CD4-positive, alpha-beta T cell treated with Interleukin-2 at 100 ng/mL for 4 hours (primary cell): ENCODE data around the gene BAX.
"Not testable (repeated sequence)": the region's sequence is repeated elsewhere in the genome, so short reads cannot be mapped to it uniquely, and the experiment has no call there.

Source experiments
- DNase-seq: peaks from one replicate; pipeline ENCODE4 v3.0.0-alpha.2; 2020; ENCODE audit warnings: low spot score

BAX gene

GRCh38 chr19:48954595-48955307 lies at the start of gene BAX:
BAX (plus strand) TSS chr19:48954875; CDS start chr19:48954929, 54 bp downstream.
- DNase-seq, result peak; percentile 88

DNA sequence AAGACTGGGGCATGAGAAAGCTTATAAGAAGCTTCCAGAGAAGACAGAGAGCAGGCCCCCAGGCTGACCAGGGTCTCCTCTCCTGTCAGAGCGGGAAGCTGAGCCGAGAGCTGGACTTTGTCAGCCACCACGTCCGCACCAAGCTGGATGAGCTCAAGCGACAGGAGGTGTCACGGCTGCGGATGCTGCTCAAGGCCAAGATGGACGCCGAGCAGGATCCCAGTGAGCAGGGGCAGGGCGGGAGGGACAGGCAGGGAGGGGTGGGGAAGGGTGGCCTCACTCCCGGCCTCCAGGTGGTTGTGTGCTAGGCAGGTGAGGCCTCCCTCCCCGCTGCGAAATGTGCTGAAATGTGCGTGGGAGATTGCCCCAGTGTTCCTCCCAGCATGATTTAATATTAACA lies 49.0 kb upstream of the BAX start:
- no peak for DNase-seq

GRCh38 chr19:48906324-48906723 lies 48.4 kb upstream of the BAX start:
- DNase-seq, result no peak

- DNase-seq, result no peak
These were observed 47.0 kb upstream of the BAX start for GRCh38 chr19:48907671-48908070.

DNA sequence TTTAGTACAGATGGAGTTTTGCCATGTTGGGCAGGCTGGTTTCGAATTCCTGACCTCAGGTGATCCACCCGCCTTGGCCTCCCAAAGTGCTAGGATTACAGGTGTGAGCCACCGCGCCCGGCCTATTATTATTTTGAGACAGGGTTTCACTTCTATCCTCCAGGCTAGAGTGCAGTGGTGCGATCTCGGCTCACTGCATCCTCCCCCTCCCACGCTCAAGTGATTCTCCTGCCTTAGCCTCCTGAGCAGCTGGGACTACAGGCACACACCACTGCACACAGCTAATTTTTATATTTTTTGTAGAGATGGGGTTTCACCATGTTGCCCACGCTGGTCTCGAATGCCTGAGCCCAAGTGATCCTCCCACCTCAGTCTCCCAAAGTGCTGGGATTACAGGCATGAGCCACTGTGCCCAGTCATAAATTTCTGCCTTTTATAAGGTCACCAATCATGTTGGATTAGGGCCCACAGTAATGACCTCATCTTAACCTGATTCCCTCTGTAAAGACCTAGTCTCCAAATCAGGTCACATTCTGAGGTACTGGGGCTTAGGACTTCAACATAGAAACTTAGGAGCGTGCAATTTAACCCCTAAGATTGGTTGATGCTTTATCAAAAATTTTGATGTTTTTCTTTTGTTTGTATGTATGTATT lies 45.1 kb upstream of the BAX start:
- DNase-seq, result not testable (repeated sequence)

GRCh38 chr19:48910803-48911202 lies 43.9 kb upstream of the BAX start:
- DNase-seq, result no peak

DNA sequence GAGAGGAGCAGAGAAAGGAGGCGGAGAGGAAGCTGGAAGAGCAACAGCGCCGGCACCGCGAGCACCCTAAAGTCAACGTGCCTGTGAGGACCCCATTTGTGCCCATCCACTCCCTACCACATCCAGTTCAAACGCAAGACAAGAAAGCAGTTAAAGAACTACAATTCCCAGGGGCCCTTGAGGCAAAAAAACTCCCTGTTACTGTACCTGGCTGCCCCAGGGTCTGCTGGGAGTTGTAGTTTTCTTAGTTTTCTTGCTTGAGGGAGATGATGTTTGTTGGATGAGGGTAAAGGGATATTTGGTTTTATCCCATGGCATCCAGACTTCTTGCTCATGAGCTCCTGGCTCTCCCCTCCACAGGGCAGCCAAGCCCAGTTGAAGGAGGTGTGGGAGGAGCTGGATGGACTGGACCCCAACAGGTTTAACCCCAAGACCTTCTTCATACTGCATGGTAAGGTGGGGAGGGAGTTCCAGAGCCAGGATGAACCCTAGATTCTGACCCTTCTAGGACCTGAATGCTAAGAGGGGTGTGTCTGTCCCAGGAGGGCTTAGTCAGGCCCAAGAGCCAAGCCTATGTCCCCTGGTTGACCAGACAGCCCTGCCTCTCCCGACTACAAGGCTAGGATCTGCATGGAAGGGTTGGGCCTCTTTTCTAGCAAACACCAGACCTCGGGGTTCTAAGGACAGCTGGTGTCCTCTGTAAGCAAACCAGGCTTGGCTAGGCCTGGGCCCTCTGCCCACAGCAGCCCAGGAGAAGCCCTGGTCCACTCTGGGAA lies 41.4 kb upstream of the BAX start:
- peak; percentile 19 for DNase-seq

DNA sequence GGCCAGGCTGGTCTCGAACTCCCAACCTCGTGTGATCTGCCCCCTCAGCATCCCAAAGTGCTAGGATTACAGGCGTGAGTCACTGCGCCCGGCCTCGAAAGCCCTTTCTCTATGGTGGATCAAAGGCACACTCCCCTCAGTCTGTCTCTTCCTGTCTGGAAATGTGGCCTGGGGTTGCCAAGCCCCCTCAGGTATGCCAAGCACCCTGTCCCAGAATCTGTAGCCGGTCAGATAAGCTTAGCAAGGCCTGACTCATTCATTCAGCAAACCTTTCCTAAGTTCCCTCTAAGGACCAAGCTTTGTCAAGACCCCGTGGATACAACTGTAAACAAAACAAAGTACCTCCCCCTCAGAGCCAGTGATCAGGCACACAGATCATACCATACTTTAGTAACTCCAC lies 40.5 kb upstream of the BAX start:
- no peak for DNase-seq

GRCh38 chr19:48915757-48916156 lies 38.9 kb upstream of the BAX start:
- no peak for DNase-seq

GRCh38 chr19:48918071-48918470 lies 36.6 kb upstream of the BAX start:
- no peak for DNase-seq

DNA sequence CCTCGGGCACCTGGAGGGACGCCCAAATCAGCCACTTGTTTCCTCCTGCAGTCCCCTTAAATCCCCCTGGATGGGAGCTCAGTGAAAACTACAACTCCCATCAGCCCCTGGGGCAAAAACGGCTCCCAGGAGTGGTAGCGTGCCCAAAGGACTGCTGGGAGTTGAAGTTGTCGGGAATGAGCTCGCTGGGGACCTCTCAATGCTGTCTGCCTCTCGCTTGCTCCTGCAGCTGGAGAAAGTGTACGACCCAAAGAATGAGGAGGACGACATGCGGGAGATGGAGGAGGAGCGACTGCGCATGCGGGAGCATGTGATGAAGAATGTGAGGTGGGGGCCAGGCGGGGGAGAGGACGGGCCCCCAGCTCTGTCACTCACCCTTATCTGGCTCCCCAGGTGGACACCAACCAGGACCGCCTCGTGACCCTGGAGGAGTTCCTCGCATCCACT lies 35.9 kb upstream of the BAX start:
- DNase-seq, result no peak

DNA sequence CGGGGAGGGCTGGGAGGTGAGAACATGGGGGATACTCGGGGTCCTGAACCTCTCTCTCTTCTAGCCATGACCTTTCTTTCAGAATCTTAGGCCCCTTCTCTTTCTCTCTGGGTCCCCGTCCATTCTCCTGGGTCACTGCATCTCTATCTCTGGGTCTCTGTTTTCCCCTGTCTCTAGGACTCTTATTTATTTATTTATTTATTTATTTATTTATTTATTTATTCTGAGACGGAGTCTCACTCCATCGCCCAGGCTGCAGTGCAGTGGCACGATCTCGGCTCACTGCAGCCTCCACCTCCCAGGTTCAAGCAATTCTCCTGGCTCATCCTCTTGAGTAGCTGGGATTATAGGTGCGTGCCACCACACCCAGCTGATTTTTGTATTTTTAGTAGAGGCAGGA lies 35.4 kb upstream of the BAX start:
- DNase-seq, result not testable (repeated sequence)

GRCh38 chr19:48920949-48921348 lies 33.7 kb upstream of the BAX start:
- DNase-seq, result no peak

DNA sequence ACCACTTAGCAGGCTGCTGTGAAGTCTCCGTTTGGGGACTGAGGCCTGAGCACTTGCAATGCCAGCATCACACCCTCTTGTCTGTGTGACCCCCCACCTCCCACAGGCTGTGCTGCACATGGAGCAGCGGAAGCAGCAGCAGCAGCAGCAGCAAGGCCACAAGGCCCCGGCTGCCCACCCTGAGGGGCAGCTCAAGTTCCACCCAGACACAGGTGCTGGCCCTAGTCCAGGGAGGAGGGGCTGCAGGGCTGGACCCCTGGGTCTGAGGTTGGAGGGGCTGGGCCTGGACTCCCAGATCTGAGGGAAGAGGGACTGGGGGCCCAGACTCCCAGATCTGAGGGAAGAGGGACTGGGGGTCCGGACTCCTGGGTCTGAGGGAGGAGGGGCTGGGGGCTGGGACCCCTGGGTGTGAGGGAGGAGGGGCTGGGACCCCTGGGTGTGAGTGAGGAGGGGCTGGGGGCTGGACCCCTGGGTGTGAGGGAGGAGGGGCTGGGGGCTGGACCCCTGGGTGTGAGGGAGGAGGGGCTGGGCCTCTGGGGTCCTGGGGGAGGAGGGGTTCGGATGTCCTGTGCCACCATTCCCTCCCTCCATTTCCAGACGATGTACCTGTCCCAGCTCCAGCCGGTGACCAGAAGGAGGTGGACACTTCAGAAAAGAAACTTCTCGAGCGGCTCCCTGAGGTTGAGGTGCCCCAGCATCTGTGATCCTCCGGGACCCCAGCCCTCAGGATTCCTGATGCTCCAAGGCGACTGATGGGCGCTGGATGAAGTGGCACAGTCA lies 32.8 kb upstream of the BAX start:
- no peak for DNase-seq

DNA sequence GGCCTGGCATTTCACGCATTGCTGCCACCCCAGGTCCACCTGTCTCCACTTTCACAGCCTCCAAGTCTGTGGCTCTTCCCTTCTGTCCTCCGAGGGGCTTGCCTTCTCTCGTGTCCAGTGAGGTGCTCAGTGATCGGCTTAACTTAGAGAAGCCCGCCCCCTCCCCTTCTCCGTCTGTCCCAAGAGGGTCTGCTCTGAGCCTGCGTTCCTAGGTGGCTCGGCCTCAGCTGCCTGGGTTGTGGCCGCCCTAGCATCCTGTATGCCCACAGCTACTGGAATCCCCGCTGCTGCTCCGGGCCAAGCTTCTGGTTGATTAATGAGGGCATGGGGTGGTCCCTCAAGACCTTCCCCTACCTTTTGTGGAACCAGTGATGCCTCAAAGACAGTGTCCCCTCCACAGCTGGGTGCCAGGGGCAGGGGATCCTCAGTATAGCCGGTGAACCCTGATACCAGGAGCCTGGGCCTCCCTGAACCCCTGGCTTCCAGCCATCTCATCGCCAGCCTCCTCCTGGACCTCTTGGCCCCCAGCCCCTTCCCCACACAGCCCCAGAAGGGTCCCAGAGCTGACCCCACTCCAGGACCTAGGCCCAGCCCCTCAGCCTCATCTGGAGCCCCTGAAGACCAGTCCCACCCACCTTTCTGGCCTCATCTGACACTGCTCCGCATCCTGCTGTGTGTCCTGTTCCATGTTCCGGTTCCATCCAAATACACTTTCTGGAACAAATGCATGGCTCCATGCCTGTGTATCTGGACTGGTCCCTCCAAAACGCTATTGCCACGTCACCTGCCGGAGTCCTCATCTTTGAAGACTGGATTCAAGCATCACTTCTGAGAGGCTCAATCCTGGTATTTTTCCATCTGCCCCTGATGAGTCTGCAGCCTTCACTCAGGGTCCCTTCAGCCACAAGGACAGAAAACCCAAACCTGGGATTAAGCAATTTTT lies 31.9 kb upstream of the BAX start:
- DNase-seq, result no peak

- DNase-seq, result no peak
These were observed 29.3 kb upstream of the BAX start for GRCh38 chr19:48925240-48925843.

DNA sequence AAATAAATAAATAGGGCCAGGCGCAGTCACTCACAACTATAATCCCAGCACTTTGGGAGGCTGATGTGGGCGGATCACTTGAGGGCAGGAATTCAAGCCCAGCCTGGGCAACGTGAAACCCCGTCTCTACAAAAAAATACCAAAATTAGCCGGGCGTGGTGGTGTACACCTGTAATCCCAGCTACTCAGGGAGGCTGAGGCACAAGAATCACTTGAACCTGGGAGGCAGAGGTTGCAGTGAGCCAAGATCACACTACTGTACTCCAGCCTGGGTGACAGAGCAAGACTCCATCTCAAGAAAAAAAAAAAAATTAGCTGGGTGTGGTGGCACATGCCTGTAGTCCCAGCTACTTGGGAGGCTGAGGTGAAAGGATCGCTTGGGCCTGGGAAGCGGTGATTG lies 28.8 kb upstream of the BAX start:
- DNase-seq, result not testable (repeated sequence)

DNA sequence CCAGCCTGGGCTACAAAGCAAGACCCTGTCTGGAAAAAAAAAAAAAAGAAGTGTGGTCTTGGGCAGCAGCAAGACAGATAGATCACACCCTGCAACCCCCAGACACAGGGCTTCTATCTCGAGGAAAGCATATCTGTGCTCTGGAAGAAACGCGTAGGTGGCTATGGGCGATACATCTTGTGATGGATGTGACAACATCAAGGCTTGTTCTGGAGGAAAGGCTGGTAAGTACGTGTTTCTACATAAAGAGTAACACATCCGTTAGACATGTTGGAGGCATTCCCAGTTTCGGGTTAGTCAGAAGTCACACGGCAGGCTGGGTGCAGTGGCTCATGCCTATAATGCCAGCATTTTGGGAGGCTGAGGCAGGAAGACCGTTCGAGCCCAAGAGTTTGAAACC lies 27.8 kb upstream of the BAX start:
- peak; percentile 7 for DNase-seq

GRCh38 chr19:48927692-48928091 lies 27.0 kb upstream of the BAX start:
- not testable (repeated sequence) for DNase-seq

GRCh38 chr19:48928164-48929025 lies 26.3 kb upstream of the BAX start:
- DNase-seq, result no peak
